Superior temporal gyrus (tissue), 1 donor: ENCODE data around the gene HTR2A.

Experiments used
- DNase-seq: peaks from one replicate; pipeline ENCODE4 v3.0.0-alpha.2; 2016; ENCODE audit errors: extremely low spot score

Gene HTR2A

GRCh38 chr13:46896341-46897137 lies at the start of gene HTR2A:
Gene HTR2A, minus strand, starts transcription at chr13:46897053. Its CDS starts 1,147 bp downstream, at chr13:46895906.
- peak; percentile 64 for DNase-seq

DNA sequence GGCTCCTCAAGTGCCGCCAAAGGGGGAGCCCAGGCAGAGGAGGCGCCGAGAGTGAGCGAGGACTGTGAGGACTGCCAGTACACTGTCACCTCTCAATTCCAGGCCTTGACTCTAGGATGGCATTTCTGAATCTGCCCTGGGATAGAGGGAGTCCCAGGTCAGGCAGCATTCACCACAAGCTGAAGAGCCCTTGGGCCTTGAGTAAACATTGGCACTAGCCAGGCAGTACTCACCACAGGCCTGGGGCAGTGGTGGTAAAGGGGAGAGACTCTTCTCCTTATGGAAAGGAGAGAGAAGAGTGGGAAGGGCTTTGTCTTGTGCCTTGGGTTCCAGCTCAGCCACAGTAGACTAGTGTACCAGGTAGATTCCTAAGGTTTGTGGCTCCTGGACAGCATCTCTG lies 39.7 kb upstream of the HTR2A start:
- DNase-seq = no peak

DNA sequence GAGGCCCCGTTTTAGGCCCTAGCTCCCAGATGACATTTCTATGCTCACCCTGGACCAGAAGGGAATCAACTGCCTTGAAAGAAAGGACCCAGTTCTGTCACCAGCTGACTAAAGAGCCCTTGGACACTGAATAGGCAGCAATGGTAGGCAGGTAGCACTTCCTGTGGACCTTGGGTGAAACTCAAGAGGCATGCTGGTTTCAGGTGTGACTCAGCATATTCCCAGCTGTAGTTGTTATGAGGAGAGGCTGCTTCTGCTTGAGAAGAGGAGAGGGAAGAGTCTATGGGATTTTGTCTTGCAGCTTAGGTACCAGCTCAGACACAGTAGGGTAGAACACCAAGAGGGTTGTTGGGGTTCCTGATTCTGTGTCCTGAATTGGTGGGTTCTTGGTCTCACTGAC lies 37.9 kb upstream of the HTR2A start:
- no peak for DNase-seq

GRCh38 chr13:46926916-46927590 lies 30.2 kb upstream of the HTR2A start:
- DNase-seq = no peak

DNA sequence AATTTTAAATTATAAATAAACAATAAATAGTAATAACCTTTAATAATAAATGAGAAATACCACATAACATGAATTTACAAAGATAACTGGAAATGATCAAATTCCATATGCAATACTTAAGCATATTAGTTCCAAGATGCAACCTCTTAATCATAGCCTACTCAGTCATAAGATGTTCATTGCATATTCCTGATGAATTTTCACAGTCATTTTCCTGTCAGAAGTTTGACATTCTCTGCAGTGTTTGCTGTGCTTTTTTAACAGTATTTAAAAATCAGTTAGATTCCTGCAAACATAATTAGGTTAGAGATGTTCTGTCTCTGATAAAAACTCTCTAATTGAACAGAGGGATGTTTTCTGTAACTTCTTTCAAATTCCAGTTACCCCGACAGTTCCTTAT lies 28.6 kb upstream of the HTR2A start:
- DNase-seq = no peak

GRCh38 chr13:46914341-46914740 lies 17.5 kb upstream of the HTR2A start:
- DNase-seq = no peak

- DNase-seq = no peak
These were observed 16.9 kb upstream of the HTR2A start for GRCh38 chr13:46913757-46914156.

DNA sequence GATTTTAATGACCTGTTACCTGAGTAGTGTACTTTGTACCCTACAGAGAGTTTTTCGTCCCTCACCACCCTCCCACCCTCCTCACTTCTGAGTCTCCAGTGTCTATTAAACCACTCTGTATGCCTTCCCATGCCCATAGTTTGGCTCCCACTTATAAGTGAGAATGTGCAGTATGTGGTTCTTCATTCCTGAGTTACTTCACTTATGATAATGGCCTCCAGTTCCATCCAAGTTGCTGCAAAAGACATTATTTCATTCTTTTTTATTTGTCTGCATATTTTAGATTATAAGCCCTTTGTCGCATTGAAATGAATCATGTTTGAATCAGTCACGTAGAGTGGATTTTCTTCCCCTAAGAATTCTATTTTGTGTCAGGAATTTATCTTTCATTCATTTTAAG lies 12.2 kb upstream of the HTR2A start:
- no peak for DNase-seq

DNA sequence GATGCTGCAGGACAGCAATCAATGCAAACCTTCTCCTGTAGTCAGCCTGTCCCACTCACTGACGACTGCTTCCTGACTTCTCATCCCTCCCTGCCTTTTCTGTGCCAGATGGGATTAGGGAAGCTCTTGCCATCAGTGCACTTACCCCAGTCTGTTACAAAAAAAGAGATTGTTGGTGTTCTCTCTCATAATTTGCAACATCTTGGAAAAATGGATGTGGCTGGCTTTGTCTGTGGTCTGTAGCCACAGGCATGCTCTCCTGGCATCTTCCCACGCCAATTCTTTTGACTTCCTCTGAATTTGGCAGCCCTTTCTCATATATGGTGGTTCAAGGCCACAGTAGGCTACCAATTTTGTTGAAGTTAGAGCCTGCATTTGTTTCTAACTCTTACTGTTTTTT lies 11.6 kb upstream of the HTR2A start:
- no peak for DNase-seq

GRCh38 chr13:46906405-46906804 lies 9.6 kb upstream of the HTR2A start:
- DNase-seq = no peak

DNA sequence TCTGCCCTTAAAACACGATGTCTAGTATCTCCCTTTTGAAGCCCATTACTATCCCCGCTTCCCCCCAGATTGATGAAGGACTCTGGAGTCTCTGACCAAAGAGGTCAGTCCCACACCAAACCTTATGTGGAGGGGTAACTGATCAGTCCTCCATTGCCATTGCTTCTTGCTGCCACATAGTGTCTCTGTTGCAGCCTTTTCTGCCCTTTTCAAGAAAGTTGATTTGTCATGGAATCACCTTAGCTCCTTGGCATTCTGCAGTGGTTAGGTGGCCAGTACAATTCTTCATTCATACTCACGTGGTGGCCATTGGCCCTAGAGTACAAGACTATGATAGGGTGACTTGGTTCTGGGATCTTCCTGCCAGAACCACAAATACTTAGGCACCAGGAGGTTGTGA lies 8.4 kb upstream of the HTR2A start:
- DNase-seq = no peak

- no peak for DNase-seq
These were observed 6.9 kb upstream of the HTR2A start for GRCh38 chr13:46903748-46904147.

- DNase-seq = no peak
These were observed 4.9 kb upstream of the HTR2A start for GRCh38 chr13:46901721-46902120.

DNA sequence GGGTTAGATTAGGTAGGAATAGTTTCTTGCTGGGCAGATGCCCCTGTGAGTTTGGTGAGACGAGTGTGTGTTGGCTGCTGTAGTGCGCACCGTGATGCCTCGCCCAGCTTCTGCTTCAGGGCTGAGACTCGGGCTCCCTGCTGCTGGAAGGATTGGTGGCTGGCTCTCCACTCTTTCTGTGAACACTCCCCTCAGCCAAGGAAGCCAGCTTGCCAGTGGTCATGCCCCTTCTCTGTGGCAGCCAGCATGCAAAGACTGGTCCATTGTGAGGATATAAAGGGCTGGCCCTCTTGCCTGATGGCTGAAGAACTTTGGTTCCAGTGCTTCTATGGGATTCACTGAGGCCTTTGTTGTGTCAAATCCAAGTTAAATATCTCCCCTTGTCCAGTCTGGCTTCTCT lies 2.9 kb upstream of the HTR2A start:
- DNase-seq = no peak

DNA sequence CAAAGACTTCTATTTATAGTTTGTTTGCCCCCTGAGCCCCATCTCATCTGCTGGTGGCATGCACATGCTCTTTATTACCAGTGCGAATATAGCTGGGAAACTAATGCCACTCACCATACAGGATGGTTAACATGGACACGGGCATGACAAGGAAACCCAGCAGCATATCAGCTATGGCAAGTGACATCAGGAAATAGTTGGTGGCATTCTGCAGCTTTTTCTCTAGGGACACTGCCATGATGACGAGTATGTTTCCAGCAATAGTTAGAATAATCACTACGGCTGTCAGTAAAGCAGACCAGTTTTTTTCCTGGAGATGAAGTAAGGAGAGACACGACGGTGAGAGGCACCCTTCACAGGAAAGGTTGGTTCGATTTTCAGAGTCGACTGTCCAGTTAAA lies 1.5 kb downstream of the HTR2A start:
- DNase-seq = no peak

GRCh38 chr13:46894568-46894967 lies 2.3 kb downstream of the HTR2A start:
- peak; percentile 54 for DNase-seq

- DNase-seq = peak; percentile 71
These were observed 2.9 kb downstream of the HTR2A start for GRCh38 chr13:46893798-46894560.

- no peak for DNase-seq
These were observed 3.6 kb downstream of the HTR2A start for GRCh38 chr13:46893221-46893740.

DNA sequence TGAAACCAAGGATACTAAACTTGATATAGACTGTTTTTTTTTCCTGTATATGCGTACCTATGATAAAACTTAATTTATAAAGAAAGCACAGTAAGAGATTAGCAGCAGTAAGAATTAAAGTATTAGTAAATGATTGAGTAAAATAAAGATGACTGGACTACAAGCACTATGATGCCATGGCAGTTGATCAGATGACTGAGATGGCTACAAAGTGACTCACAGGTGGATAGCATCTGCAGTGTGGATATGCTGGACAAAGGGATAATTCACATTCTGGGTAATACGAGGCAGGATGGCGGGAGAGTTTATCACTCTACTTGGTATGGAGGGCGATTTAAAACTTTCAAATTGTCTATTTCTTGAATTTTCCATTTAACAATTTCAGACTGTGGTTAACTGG lies 11.8 kb downstream of the HTR2A start:
- DNase-seq = no peak

- DNase-seq = no peak
These were observed 12.3 kb downstream of the HTR2A start for GRCh38 chr13:46884531-46884930.

DNA sequence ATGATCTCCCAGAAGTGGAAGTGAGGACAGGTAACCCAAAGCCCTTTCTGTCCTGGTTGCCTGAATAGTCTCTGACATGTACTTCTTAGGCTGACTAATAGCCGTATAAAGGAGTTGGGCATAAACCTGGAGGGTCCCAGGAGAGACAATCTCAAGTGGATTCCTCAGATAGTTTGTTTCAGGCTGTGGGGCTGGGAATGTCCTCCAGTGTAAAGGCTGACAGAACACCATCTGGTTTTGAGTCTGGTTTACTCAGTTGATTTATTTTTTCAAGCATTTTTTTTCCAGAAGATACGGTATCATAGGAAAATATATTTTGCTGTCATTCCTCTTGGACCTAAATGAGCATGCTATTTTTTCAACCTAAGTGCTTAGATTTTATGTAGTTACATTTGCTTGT lies 15.2 kb downstream of the HTR2A start:
- DNase-seq = no peak

GRCh38 chr13:46874006-46874405 lies 22.8 kb downstream of the HTR2A start:
- DNase-seq = no peak
